Skeletal muscle satellite cell (primary cell): ENCODE results near the gene ZFHX3.

Source experiments
- H3K27me3 ChIP-seq: 2 replicates; pipeline ENCODE4 v1.7.0; 2013; ENCODE audit warnings: low read length; ENCODE audit not compliant: control insufficient read depth, insufficient read depth
- H3K36me3 ChIP-seq: 2 replicates; pipeline ENCODE4 v1.7.0; 2013; ENCODE audit warnings: mild to moderate bottlenecking, control low read depth, low read length; ENCODE audit not compliant: insufficient read depth
- H3K4me1 ChIP-seq: 2 replicates; pipeline ENCODE4 v1.7.0; 2013; ENCODE audit warnings: low read length; ENCODE audit not compliant: control insufficient read depth, insufficient read depth
- H3K4me2 ChIP-seq: 2 replicates; pipeline ENCODE4 v1.7.0; 2013; ENCODE audit warnings: mild to moderate bottlenecking, low read length
- H3K4me3 ChIP-seq: 2 replicates; pipeline ENCODE4 v1.7.0; 2013; ENCODE audit warnings: low read length
- H3K9ac ChIP-seq: 2 replicates; pipeline ENCODE4 v1.7.0; 2013; ENCODE audit warnings: mild to moderate bottlenecking, low read depth, low read length, moderate library complexity
- H3K9me3 ChIP-seq: replicated peaks from 2 replicates; pipeline ENCODE4 v1.7.0; 2013; ENCODE audit warnings: mild to moderate bottlenecking, control low read depth, low read length

ZFHX3 gene

DNA sequence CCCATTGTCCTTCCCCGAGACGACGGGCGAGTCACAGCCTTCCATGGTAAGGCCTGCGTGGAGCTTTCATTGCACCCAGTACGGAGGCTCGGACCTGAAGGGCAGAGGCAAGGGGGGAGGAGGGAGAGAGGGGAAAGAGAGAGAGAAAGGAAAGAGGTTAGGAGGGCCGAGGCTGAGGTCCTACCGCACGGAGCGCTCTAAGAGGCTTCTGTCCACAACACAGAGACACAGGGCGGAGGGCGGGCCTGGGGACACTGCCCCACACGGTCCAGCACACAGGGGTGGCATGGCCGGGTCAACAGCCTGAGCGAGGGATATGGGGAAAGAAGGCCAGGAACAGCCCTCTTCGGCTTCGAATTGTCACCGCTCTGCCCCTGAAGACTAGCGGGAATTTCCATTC, 87.8 kb downstream of the ZFHX3 start:
- H3K4me3 ChIP-seq, result no peak overlapping the region
- H3K9ac ChIP-seq, result no peak overlapping the region
- no peaks in the 10 kb centered on the region for H3K27me3 ChIP-seq
- H3K36me3 ChIP-seq, result peaks cover 31% of the 10 kb centered on the region
- peaks cover 13% of the 10 kb centered on the region for H3K4me1 ChIP-seq
- no peak overlapping the region for H3K4me2 ChIP-seq
- no peaks in the 10 kb centered on the region for H3K9me3 ChIP-seq

DNA sequence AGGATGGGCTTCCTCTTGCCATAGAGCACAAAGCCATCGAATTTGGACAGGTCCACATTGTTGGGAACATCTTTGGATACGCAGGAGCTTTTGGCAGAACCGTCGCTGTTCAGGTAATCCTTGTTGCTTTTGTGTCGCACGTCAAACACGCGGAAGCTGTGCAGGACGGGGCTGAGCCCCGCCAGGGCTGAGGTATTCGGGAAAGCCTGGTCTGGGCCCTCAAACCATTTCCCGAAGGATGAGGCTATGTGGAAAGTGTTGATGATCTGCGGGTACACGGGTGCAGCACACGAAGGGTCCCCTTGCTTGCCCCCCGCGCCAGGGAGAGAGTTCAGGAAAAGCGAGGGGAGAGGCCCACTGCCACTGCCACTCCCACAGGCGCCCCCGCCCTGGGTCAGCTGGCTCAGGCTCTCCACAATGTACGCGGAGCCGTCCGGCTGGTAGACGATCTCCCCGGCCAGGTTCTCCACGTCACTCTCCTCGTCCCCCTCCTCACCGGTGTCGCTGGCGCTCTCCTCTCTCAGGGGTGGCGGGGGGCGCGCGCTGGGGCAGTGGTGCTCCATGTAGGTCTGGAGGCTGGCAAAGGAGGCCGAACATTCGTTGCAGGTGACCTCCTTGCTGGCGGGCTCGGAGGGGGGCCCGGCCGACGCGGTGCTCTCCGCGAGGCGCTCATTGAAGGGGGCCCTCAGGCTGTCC, 88.5 kb downstream of the ZFHX3 start:
- Histone ChIP-seq H3K36me3 (peaks cover 31% of the 10 kb centered on the region), H3K4me3 (no peak overlapping the region), H3K27me3 (no peaks in the 10 kb centered on the region), H3K4me1 (peaks cover 13% of the 10 kb centered on the region), H3K4me2 (no peak overlapping the region), H3K9ac (no peak overlapping the region), H3K9me3 (no peaks in the 10 kb centered on the region)

- Histone ChIP-seq H3K4me3 (no peak overlapping the region), H3K4me1 (peaks cover 15% of the 10 kb centered on the region), H3K9me3 (no peaks in the 10 kb centered on the region), H3K27me3 (no peaks in the 10 kb centered on the region), H3K4me2 (no peak overlapping the region), H3K36me3 (peaks cover 31% of the 10 kb centered on the region), H3K9ac (no peak overlapping the region)
Observed at GRCh38 chr16:72958522-72959076, 89.3 kb downstream of the ZFHX3 start.

- no peaks in the 10 kb centered on the region for H3K27me3 ChIP-seq
- H3K9ac ChIP-seq, result no peak overlapping the region
- H3K36me3 ChIP-seq, result peaks cover 31% of the 10 kb centered on the region
- no peak overlapping the region for H3K4me3 ChIP-seq
- no peak overlapping the region for H3K4me2 ChIP-seq
- H3K9me3 ChIP-seq, result no peaks in the 10 kb centered on the region
- peaks cover 25% of the 10 kb centered on the region for H3K4me1 ChIP-seq
Observed at GRCh38 chr16:72957303-72958277, 90.3 kb downstream of the ZFHX3 start.

- H3K27me3 ChIP-seq, result no peaks in the 10 kb centered on the region
- H3K9ac ChIP-seq, result no peak overlapping the region
- H3K36me3 ChIP-seq, result peaks cover 31% of the 10 kb centered on the region
- no peaks in the 10 kb centered on the region for H3K9me3 ChIP-seq
- no peak overlapping the region for H3K4me3 ChIP-seq
- no peak overlapping the region for H3K4me2 ChIP-seq
- peaks cover 27% of the 10 kb centered on the region for H3K4me1 ChIP-seq
Observed at GRCh38 chr16:72956124-72957064, 91.5 kb downstream of the ZFHX3 start.

DNA sequence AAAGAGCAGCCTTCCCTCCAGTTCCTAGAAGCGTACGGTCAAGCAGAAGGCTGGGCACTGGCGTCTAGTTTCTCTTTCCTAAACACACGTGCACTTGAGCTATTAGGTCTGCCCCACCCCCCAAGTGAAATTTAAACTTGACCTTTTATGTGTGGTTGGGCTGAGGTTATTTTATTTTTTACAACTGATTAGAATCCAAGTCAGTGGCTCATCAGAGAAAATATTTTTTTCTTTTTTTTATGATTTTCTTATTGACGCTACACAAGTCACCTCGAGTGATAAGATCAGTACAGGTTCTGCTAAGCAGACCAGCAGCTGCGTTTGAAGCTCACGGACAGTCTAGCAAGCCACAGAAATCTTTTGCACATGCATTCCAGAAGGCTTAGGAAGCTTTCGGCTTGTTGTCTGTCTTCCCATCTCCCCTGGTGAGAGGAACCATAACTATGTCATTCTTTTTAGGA, 95.1 kb downstream of the ZFHX3 start:
- H3K4me3 ChIP-seq, result peak overlapping the region; percentile 41
- H3K4me1 ChIP-seq, result peaks cover 26% of the 10 kb centered on the region
- H3K27me3 ChIP-seq, result no peaks in the 10 kb centered on the region
- no peaks in the 10 kb centered on the region for H3K9me3 ChIP-seq
- peaks cover 46% of the 10 kb centered on the region for H3K36me3 ChIP-seq
- H3K4me2 ChIP-seq, result peak overlapping the region; percentile 71
- peak overlapping the region; percentile 61 for H3K9ac ChIP-seq

GRCh38 chr16:72952404-72952803, 95.5 kb downstream of the ZFHX3 start:
- H3K27me3 ChIP-seq, result no peaks in the 10 kb centered on the region
- no peaks in the 10 kb centered on the region for H3K9me3 ChIP-seq
- peak overlapping the region; percentile 61 for H3K9ac ChIP-seq
- peaks cover 41% of the 10 kb centered on the region for H3K36me3 ChIP-seq
- H3K4me1 ChIP-seq, result peaks cover 30% of the 10 kb centered on the region
- peak overlapping the region; percentile 25 for H3K4me3 ChIP-seq
- H3K4me2 ChIP-seq, result peak overlapping the region; percentile 71

- H3K9me3 ChIP-seq, result no peaks in the 10 kb centered on the region
- H3K4me3 ChIP-seq, result no peak overlapping the region
- H3K4me1 ChIP-seq, result peaks cover 35% of the 10 kb centered on the region
- H3K36me3 ChIP-seq, result peaks cover 36% of the 10 kb centered on the region
- H3K27me3 ChIP-seq, result no peaks in the 10 kb centered on the region
- H3K4me2 ChIP-seq, result peak overlapping the region; percentile 71
- H3K9ac ChIP-seq, result peak overlapping the region; percentile 61
Observed at GRCh38 chr16:72951916-72952315, 96.0 kb downstream of the ZFHX3 start.

DNA sequence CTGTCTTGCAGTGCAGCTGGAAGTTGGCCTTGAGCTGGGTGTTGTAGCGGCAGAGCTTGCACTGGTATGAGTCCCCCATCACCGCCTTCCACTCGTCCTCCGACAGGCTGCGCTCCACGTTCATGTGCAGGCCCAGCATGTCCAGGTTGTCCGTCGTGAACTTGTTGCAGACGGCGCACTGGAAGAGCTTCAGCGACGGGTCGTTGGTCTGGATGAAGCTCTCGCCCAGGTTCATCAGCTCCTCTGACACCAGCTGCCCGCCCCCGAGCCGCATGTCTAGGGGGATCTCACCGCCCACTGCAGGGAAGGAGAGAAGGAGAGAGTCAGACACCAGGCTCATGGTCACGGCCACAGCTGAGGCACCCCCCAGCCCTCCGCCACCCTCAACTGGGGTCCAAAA, 97.3 kb downstream of the ZFHX3 start:
- no peak overlapping the region for H3K4me2 ChIP-seq
- peaks cover 46% of the 10 kb centered on the region for H3K4me1 ChIP-seq
- H3K36me3 ChIP-seq, result peaks cover 31% of the 10 kb centered on the region
- H3K9ac ChIP-seq, result no peak overlapping the region
- H3K9me3 ChIP-seq, result no peaks in the 10 kb centered on the region
- H3K4me3 ChIP-seq, result no peak overlapping the region
- H3K27me3 ChIP-seq, result no peaks in the 10 kb centered on the region

- H3K9me3 ChIP-seq, result no peaks in the 10 kb centered on the region
Observed at GRCh38 chr16:72948238-72948829, 99.6 kb downstream of the ZFHX3 start.

More at GRCh38 chr16:72948238-72948829, 99.6 kb downstream of the ZFHX3 start:
- H3K36me3 ChIP-seq, result peaks cover 36% of the 10 kb centered on the region
- H3K27me3 ChIP-seq, result no peaks in the 10 kb centered on the region
- H3K9ac ChIP-seq, result no peak overlapping the region
- H3K4me2 ChIP-seq, result no peak overlapping the region
- no peak overlapping the region for H3K4me3 ChIP-seq
- H3K4me1 ChIP-seq, result peaks cover 42% of the 10 kb centered on the region
